ENCODE results near the gene JARID2. TPM values are rescaled to one million over a fixed set of nuclear protein-coding genes. Genes with fewer than 3 reads are reported as not detected.
A peak's percentile ranks its signal among the peaks of the same experiment; 100 is the strongest.

The JARID2 gene
- polyA plus RNA-seq, 1 of the 3 experiments (the other 2 are of a cell fraction), result 3.4 TPM

DNA sequence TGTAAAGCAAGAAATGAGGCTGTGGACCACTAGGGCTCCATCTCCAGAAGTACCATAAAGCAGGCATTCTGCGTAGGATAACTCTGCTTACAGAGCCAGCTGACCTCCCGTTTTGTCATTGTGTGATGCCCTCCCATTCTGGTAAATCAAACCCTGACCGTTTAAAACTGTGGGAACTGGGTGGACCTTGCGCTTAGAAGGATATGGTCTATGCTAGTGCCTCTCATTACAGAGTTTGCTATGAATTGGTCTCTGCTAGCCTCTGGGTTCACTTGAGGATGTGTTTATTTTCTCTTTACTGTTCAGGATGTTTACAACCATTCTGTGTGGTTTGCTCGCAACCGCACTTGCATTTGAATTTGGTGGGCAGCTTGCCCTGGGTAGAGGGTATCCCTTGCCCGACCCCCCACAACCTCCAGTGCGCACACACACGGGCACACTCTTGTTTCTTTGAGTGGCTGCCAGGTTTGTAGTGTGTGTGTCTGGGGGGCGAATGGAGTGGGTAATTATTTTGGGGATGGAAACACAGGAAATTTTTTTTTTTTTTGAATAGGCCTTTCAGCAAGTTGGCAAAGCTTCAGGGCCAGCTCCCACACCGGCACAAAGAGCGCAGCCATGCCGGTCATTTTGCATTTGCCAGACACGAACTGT lies 198.3 kb downstream of the JARID2 start:
- ChIA-PET POLR2A (interaction anchor here (1.1 kb wide), 1 partner anchor 199 kb away, joined by 3 read pairs; no protein-coding TSS in a partner anchor), CTCF (interaction anchor here (0.7 to 5.6 kb wide), 35 partner anchors 11 to 1734 kb away, joined by 3 to 56 read pairs (median 4); partner anchors contain the start of gene JARID2)
- H3K9me3 ChIP-seq, result no peaks in the 10 kb centered on the region
- H2AFZ ChIP-seq (ENCODE audit: low read depth), result no peak overlapping the region
- H3K79me2 ChIP-seq (ENCODE audit: insufficient read depth), result 0 out of 2 replicates have a peak, but pooled peaks cover 2% of the 10 kb centered on the region
- H3K9ac ChIP-seq, result no peak overlapping the region
- H3K4me2 ChIP-seq, result no peak overlapping the region
- H3K27ac ChIP-seq (ENCODE audit: low read depth in 2 of 2, low read length in 1 of 2), result peak overlapping the region in 1 of 2 experiments; percentile 83; a peak in 2 of 4 replicates
- H3K4me1 ChIP-seq (ENCODE audit: control insufficient read depth in 1 of 2, insufficient read depth in 2 of 2, low read depth in 1 of 2, low read length in 1 of 2), result peaks cover 22 to 39% of the 10 kb centered on the region in 2 experiments
- H3K36me3 ChIP-seq (replicated peaks in 1 of 2; ENCODE audit: control insufficient read depth in 1 of 2, insufficient read depth in 2 of 2, low read length in 1 of 2), result no peaks in the 10 kb centered on the region
- H3K4me3 ChIP-seq (ENCODE audit: low read depth in 2 of 2, low read length in 1 of 2), result peak overlapping the region in 1 of 2 experiments; percentile 17; a peak in 1 of 4 replicates
- WGBS (ENCODE audit: low lambda C conversion rate), result 58% methylated on average over 14 of the region's 14 CpGs
- H3F3A ChIP-seq (replicated peaks; ENCODE audit: insufficient read depth), result no peaks in the 10 kb centered on the region
- TF ChIP-seq RFX5 (IDR thresholded peaks at IDR 0.05; ENCODE audit: low read length) (no peak), MXI1 (IDR thresholded peaks at IDR 0.05; ENCODE audit: low read depth, low read length) (no peak), TAF1 (IDR thresholded peaks at IDR 0.05; ENCODE audit: borderline replicate concordance, low read depth, low read length) (no peak), GABPA (IDR thresholded peaks at IDR 0.05; ENCODE audit: low read depth) (no peak), CHD2 (IDR thresholded peaks at IDR 0.05; ENCODE audit: low read length, partially characterized antibody) (no peak), FOXM1 (IDR thresholded peaks at IDR 0.05; ENCODE audit: low read depth) (no peak), ELF1 (IDR thresholded peaks at IDR 0.05) (no peak), YY1 (IDR thresholded peaks at IDR 0.05; ENCODE audit: low read depth) (no peak), SIN3A (IDR thresholded peaks at IDR 0.05; ENCODE audit: borderline replicate concordance, low read depth, low read length) (no peak), EP300 (IDR thresholded peaks at IDR 0.05; ENCODE audit: borderline replicate concordance in 1 of 2, low read depth in 1 of 2, low read length in 1 of 2) (no peak), TCF12 (IDR thresholded peaks at IDR 0.05) (no peak), NRF1 (IDR thresholded peaks at IDR 0.05; ENCODE audit: low read depth, low read length) (no peak)
- TF ChIP-seq, protein P1, sequence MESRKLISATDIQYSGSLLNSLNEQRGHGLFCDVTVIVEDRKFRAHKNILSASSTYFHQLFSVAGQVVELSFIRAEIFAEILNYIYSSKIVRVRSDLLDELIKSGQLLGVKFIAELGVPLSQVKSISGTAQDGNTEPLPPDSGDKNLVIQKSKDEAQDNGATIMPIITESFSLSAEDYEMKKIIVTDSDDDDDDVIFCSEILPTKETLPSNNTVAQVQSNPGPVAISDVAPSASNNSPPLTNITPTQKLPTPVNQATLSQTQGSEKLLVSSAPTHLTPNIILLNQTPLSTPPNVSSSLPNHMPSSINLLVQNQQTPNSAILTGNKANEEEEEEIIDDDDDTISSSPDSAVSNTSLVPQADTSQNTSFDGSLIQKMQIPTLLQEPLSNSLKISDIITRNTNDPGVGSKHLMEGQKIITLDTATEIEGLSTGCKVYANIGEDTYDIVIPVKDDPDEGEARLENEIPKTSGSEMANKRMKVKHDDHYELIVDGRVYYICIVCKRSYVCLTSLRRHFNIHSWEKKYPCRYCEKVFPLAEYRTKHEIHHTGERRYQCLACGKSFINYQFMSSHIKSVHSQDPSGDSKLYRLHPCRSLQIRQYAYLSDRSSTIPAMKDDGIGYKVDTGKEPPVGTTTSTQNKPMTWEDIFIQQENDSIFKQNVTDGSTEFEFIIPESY (IDR thresholded peaks at IDR 0.05; ENCODE audit: borderline replicate concordance, low read depth), result no peak
- TF ChIP-seq, protein P2, sequence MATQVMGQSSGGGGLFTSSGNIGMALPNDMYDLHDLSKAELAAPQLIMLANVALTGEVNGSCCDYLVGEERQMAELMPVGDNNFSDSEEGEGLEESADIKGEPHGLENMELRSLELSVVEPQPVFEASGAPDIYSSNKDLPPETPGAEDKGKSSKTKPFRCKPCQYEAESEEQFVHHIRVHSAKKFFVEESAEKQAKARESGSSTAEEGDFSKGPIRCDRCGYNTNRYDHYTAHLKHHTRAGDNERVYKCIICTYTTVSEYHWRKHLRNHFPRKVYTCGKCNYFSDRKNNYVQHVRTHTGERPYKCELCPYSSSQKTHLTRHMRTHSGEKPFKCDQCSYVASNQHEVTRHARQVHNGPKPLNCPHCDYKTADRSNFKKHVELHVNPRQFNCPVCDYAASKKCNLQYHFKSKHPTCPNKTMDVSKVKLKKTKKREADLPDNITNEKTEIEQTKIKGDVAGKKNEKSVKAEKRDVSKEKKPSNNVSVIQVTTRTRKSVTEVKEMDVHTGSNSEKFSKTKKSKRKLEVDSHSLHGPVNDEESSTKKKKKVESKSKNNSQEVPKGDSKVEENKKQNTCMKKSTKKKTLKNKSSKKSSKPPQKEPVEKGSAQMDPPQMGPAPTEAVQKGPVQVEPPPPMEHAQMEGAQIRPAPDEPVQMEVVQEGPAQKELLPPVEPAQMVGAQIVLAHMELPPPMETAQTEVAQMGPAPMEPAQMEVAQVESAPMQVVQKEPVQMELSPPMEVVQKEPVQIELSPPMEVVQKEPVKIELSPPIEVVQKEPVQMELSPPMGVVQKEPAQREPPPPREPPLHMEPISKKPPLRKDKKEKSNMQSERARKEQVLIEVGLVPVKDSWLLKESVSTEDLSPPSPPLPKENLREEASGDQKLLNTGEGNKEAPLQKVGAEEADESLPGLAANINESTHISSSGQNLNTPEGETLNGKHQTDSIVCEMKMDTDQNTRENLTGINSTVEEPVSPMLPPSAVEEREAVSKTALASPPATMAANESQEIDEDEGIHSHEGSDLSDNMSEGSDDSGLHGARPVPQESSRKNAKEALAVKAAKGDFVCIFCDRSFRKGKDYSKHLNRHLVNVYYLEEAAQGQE (IDR thresholded peaks at IDR 0.05; ENCODE audit: low read depth, low read length), result no peak
- TF ChIP-seq, protein P3, sequence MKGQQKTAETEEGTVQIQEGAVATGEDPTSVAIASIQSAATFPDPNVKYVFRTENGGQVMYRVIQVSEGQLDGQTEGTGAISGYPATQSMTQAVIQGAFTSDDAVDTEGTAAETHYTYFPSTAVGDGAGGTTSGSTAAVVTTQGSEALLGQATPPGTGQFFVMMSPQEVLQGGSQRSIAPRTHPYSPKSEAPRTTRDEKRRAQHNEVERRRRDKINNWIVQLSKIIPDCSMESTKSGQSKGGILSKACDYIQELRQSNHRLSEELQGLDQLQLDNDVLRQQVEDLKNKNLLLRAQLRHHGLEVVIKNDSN (IDR thresholded peaks at IDR 0.05; ENCODE audit: borderline replicate concordance, low read depth), result no peak
- H4K20me1 ChIP-seq (ENCODE audit: insufficient read depth), result no peaks in the 10 kb centered on the region
- no peaks in the 10 kb centered on the region for H3K9me2 ChIP-seq
- DNase-seq, result peak; percentile 50
- H3K27me3 ChIP-seq (ENCODE audit: insufficient read depth), result no peaks in the 10 kb centered on the region

Measured in SK-N-SH (cell line).